GM18873 (cell line): ENCODE measurements around the gene RTN3.
"Not testable (repeated sequence)": the region's sequence is repeated elsewhere in the genome, so short reads cannot be mapped to it uniquely, and the experiment has no call there.

ENCODE experiments used
- ATAC-seq: cut with Tn5 transposase; IDR thresholded peaks from one replicate; pipeline ENCODE4 v1.9.1; 2021; ENCODE audit warnings: mild to moderate bottlenecking, moderate library complexity, moderate number of reproducible peaks; ENCODE audit not compliant: unreplicated experiment, low FRiP score

Gene RTN3

DNA sequence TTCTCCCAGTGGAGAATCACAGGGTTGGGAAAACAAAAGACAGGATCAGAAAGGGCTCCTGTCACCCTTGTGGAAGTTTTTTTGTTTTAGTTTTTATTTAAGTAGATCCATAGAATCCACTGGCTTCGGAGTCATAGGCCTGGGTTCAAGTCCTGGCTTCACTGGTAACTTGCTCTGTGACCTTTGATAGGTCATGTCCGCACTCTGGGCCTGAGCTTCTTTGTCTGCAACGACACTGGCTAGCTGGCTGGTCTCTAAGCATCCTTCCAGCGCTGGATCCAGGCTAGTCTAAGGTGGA, 85.9 kb downstream of the RTN3 start:
- no peak for ATAC-seq

DNA sequence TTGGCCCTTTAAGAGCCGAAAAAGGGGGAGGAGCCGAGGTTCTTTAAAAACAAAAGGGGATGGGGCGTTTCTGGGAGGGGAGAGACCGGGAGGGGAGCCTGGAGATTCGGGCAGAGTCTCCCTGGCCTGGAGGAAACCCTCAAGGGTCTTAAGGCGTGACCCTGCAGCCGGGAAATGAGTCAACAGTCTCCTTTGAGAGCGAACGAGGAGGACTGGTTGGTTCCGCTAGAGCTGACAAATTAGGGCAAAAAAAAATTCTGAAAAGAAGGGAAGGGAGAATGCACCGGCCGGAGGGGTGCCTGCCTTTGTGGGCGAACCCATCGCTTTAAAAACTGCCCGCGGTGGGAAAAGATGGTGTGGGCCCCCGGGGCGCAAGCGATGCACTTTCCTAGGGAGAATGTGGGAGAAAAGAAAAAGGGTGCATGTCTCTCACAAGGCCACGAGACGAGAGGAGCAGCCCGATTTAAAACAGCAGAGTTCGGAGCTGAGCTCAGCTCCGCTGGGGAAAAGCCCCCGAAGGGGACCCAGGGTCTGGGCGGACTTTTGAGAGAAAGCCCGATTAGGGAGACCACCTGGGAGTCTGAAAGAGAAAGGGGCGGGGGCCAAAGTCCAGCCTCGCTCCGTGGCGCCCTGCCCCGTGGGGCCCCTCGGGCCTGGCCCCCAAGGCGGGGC, 86.4 kb downstream of the RTN3 start:
- ATAC-seq: no peak

DNA sequence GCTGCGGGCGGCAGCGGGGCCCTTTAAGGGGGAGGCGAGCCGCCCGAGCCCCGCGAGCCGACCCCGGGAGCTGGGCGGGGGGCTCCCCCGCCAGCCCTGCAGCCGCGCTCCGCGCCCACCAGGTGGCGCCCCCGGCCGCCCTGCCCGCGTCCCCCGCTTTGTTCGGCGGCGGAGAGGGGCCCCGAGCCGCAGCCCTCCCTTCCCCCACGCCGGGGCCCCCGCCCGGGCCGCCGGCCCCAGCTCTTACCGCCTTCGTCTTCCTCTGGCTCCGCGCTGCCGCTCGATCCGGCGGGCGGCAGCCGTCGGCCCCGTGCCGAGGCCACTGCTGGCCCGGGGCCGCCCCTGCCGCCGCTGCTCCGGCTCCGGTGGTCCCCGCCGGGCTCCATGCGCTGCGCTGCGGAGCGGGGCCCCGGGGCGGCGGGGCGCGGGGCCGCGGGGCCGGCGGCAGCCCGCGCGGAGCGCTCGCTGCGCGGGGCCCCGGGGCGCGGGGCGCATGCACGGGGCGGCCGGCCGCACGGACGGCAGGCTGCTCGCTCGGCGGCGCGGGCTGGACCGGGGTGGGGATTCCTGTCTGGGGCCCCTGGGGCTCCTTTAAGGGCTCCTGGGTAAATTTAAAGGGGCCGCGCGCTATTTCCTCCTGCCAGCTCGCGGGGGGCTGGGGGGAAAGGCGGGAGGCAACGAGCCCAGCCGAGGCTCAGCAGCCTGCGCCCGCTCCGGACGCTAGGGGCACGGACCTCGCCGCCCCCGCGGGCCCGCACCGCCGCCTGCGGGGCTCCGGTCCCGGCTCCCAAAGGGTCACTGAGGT, 87.1 kb downstream of the RTN3 start, which contains the start of gene ZFTA:
Gene ZFTA (minus strand): TSS at position 539 of the 805 bp plus-strand sequence. CDS start 153 bp downstream, at position 386.
- no peak for ATAC-seq

DNA sequence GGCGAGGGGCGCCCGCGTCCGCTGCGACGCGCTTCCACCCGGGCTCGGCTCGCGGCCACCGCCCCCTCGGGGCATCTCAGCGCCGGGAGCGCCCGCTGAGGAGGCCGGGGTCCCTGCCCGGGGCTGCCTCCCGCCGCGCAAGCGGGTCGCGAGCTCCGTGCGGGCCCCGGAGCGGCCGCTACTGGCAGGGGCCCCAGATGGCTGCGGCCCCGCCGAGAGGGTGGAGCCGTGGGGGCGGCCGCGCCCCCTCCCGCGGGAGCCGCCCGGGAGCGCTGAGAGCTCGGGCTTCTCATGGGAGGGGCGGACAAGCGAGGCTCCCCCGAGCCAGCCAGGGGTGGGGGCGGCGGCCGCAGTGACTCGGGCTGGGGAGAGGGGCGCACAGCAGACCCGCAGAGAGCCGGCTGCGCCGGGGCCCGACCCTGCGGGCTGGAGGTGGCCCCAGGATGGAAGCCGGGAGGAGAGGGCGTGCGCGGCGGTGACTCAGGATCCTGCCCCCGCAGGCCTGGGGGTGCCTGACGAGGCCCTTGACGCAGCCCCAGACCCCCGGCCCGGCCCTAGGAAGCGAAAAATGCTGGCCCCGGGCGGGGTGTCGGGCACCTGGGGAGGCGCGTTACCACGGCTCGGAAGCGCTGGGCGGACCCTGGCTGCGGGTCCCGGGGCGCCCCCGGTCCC, 87.9 kb downstream of the RTN3 start:
- ATAC-seq: no peak

DNA sequence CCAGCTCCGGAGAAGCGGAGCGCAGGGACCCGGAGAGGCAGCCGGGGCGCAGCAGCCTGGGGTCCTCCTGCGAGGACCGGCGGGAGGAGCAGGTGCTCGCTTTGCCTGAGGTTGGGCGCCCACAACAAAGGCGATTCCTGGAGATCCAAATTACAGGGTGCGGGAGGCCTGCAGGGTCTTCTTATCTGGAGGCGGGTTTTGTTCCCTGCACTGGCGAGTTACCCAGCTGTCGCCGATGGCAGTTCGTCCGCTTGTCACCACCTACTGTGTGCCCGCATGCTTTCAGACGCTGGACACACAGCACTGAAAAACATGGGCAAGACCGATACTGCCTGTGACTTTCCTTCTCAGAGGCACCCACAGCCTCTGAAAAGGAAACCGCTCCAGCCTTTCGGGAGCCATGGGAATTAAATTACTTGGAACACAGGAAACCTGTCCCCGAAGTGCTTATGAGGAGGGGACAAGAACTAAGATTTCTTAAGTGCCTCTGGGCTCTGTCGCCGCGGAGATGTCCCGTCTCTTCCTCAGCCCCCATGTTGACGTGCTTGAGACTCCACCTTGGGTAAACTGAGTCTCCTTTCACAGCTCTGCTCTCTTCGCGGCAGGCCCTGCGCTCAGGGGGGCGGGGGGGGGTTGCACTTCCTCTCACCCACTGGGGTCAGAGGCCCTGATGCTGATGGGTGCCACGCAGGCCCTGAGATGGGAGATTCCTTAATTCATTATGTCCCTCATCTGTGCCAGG, 88.6 kb downstream of the RTN3 start:
- no peak for ATAC-seq

DNA sequence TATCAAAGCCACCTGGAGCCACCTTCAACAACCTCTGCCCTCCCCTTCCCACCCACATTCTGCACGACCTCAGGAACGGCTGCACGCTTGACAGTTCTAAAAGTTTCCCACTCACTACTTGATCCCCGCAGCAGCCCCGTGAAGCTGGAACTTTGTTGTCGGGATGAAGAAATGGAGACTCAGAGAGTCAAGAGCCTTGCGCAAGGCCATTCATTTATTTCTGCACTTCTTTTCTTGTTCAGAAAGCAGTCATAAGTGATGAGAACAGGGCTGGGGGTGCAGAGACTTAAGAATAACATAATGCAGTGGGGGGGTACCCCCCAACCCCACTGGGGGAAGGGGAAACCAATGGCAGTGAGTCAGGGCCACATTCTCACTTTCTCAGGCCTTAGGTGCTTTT, 89.5 kb downstream of the RTN3 start:
- no peak for ATAC-seq

DNA sequence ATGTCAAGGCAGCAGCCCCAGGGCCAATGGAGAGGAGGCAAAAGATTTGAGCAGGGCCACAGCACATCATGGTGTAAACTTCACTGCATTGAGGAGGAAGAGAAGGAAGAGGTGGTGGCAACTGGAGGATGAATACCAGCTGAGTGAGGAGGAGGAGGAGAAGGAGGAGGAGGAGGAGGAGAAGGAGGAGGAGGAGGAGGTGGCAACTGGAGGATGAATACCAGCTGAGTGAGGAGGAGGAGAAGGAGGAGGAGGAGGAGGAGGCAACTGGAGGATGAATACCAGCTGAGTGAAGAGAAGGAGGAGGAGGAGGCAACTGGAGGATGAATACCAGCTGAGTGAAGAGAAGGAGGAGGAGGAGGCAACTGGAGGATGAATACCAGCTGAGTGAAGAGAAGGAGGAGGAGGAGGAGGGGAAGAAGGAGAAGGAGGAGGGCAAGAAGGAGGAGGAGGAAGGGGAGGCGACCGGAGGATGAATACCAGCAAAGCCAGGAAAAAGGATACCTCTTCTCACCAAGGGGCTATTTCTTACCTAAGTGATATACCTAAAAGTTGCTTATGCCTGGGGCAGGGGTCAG, 90.5 kb downstream of the RTN3 start:
- not testable (repeated sequence) for ATAC-seq

DNA sequence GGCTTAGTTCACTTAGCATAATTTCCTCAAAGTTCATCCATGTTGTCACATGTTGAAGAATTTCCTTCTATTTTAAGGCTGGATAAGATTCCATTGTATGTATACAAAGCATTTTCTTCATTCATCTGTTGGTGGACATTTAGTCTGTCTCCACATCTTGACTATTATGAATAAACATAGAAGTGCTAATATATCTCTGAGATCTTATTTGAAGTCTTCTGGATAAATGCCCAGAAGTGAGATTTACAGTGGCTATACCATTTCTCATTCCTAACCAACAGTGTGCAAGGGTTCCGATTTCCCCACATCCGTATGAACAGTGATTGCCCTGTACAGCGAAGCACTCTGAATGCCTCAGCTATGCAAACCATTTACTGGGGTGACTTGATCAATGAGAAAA, 93.9 kb downstream of the RTN3 start:
- ATAC-seq: no peak

DNA sequence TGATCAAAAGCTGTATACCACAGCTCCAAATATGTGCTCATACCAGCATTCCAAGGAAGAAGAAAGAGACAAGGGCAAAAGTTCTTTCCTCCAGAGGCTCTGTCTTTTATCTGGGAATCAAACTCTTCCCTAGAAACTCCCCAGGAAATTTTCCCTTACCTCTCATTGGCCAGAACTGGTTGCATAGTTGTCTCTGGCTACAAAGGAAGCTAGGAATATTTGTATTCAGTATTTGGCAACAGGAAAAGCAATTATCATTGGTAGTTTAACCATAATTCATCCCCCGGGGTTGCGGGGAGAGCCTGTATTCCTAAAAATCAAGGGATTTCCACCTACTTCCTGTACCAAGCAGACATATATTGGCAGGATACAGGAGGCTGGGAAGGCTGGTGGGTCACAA, 97.7 kb downstream of the RTN3 start:
- no peak for ATAC-seq

DNA sequence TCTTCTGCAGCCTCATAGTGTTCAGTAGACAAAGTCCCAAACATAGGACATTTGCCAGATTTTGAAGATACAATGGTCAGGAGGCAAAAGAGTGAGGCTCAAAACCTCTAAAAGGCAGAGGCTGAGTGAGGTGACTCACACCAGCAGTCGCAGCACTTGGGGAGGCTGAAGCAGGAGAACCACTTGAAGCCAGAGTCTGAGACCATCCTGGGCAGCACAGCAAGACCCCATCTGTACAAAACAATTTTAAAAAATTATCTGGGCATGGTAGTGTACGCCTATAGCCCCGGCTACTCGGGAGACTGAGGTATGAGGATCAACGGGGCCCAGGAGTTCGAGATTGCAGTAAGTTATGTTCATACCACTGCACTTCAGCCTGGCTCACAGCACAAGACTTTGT, 101.4 kb downstream of the RTN3 start:
- no peak for ATAC-seq

DNA sequence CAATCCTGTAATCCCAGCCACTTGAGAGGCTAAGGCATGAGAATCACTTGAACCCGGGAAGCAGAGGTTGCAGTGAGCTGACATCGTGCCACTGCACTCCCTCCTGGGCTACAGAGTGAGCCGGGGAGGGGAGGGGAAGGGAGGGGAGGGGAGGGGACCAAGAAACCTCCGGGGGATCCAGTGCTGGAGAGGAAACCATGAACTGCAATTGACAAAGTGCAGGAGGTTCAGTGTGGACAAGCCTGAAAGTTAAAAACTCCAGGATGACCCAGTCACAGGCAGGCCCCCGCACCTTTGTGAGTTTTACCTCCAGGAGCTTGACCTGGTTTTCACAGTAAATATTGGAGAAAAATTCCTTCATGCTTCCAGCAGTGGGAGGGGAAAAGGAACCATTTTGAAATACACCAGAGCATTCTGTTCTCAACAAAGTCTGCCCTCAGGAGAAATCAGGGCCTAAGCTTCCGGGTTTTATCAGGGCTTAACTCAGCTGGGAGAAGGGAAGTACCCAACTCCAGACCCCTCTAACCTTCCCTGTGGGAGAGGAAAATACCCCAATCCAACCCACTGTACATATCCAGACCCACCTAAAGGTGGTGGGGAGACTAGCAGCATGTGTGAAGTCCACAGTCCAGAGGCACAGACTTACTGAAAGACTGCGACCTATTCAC, 102.8 kb downstream of the RTN3 start:
- no peak for ATAC-seq

DNA sequence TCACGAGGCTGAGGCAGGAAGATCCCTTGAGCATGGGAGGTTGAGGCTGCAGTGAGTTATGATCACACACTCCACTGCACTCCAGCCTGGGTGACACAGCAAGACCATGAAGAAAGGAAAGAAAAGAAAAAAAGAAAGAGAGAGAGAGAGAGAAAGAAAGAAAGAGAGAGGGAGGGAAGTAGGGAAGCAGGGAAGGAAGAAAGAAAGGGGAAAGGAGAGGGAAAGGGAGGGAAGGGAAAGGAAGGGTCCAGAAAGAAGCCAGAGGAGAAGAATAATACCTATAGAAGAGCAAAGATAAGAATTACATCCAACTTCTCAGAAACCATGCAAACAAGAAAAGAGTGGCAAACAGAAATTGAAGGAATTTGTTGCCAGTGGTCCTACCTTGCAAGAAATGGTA, 104.5 kb downstream of the RTN3 start:
- no peak for ATAC-seq

DNA sequence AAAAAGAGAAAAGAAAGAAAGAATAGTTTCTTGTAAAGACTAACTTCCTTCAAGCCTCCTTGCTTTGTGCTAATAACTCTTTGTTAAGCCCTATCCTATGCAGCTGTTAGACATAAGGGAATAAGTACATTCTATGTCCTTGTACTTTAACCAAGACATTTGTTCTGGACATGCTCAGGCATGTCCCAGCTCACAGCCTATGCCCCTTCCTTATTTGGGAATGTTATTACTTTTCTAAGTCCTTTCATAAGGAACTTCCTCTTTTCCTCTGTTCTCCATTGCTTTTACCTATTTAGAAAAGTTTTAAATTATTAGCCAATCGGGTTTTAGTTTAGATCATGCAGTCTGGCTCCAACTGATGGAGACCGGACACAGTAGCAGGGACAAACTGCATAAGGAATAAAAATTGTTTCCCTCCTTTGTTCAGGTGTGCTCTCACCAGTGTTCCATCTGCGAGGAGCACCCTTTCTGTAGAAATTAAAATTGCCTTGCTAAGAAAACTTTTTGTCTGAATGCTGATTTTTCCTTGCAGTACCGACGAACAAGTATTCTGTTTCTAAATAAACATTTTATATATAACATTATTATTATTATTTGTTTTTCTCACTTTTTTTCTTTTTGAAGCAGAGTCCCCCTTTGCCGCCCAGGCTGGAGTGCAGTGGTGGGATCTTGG, 110.3 kb downstream of the RTN3 start:
- ATAC-seq: no peak

DNA sequence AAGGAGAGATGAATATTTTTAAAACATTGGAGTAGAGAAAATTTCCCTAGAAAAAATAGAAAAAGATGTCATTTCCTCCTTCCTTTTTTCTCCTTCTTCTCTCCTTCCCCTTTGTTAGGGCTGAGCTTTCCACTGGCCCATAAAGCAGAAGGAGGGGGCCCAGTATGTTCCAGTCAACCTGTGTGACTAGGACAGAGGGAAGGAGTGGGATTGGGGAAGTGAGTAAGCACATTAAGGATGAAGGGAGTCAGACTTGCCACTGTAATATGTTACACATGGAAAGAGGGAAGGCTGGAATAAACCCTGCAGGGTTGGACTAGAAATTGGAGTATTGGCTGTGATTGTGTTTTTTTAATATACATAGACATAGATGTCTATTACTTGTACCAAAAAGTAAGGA, 111.9 kb downstream of the RTN3 start:
- no peak for ATAC-seq

DNA sequence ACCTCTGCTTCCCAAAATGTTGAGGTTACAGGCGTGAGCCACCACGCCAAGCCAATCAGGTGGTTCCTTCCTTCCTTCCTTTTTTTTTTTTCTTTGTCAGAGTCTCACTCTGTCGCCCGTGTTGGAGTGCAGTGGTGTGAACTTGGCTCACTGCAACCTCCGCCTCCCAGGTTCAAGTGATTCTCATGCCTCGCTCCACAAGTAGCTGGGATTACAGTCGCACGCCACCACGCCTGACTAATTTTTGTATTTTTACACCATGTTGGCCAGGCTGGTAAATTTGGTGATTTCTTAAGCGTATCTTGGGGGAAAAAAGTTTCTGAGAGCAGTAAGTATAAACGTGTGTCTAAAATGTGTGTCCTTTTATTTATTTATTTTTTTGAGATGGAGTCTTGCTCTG, 113.8 kb downstream of the RTN3 start:
- no peak for ATAC-seq

DNA sequence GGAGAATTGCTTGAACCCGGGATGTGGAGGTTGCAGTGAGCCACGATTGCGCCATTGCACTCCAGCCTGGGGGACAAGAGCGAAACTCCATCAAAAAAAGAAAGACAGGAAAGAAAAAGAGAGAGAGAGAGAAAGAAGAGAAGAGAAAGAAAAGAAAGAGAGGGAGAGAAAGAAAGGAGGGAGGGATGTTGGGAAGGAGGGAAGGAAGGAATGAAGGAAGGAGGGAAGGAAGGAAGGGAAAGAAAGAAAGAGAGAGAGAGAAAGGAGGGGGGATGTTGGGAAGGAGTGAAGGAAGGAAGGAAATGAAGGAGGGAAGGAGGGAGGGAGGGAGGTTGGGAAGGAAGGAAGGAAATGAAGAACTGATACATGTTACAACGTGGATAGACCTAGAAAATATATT, 119.6 kb downstream of the RTN3 start:
- no peak for ATAC-seq

DNA sequence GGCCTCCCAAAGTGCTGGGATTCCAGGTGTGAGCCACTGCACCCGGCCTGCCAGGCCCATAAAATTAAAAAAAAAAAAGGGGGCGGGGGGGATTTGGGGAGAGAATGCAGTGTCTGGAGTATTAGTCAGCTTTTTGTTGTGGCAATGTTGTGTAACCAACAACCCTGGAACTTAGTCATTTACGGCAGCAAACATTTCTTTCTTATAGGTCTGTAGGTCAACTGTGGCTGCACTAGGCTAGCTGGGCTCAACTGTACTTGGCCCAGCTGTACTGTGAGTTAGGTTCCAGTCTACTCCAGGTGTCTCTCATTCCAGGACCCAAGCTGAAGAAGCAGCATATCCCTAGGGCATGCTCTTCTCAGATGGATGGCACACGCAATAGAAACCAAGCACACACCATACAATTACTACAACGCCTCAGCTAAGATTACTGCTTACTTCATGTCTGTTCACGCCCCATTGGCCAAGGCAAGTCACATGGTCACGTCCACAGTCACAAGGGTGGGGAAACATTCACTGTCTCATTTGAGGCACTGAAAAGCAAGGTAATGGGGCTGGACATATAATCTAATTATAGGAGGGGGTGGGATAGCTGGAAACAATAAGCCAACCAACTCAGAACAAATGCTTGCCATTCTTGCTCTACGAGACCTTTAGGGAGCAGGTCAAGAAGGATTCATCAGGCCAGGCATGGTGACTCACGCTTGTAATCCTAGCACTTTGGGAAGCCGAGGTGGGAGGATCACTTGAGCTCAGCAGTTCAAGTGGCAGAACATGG, 121.5 kb downstream of the RTN3 start:
- ATAC-seq: no peak

DNA sequence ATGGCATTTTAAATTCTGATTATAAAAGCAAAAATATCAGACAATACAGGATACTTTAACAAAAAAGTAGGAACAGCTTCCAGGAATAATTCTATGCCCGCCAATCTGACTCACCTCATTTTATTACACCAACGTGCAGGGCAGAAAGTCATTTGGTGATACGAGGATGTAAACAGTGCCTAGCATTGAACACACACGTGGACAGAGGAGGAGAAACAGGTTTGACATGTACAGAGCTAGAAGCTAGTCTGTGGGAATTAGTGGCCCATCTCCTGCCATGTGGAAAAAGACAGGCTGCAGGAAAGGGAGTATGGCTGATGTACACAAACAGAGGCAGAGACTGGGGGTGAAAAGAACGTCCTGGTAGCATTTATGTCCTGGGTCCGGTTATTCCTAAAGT, 123.0 kb downstream of the RTN3 start:
- ATAC-seq: no peak
